B cell (primary cell): ENCODE results near the gene EVC.

Experiments
- EZH2 ChIP-seq: IDR thresholded peaks from 2 replicates; pipeline ENCODE4 v1.6.1; 2012; ENCODE audit warnings: borderline replicate concordance, low read depth, mild to moderate bottlenecking, moderate library complexity, low read length; ENCODE audit not compliant: insufficient read depth, poor library complexity, severe bottlenecking
- TF ChIP-seq, protein P1 (sequence below): fragments of 200-600 bp; IDR thresholded peaks from one replicate; pipeline ENCODE4 v1.8.0; 2022; ENCODE audit warnings: antibody characterized with exemption, mild to moderate bottlenecking

DNA sequence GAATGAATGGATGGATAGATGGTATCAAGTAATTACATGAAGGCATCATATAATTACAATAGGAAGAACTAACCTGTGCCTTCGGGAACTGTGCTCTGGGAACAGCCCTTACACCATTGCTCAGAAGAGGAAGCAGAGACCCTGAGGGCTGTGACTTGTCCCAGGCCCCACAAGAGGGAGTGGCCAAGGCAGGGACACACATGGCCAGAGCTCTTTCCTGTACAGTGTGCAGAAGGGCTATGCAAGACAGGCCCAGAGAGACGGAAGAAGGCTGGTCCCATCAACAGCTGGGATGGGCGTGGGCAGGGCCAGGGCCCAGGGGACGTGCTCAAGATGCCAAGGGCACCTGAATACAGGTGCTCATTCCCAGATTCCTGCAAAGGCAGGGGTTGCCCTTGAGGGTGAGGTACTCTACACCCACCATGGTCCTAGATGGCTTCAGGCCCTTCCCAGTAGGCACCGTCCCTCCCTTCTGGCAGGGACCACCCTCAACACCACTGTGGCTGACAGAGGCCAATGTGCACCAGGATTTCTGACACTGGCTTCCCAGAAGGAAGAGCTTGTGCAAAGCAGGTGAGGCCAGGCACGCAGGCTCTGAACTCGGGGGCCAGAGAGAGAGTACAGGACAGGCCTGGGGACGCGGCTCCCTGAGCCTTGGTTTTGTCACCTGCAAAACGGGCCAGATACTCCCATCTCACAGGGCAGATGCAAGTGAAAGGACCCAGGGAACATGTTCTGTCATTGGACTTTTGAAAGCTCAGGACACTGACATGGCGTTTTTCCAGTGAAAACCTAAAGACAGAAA, 4.3 kb upstream of the EVC start:
- TF ChIP-seq, protein P1, sequence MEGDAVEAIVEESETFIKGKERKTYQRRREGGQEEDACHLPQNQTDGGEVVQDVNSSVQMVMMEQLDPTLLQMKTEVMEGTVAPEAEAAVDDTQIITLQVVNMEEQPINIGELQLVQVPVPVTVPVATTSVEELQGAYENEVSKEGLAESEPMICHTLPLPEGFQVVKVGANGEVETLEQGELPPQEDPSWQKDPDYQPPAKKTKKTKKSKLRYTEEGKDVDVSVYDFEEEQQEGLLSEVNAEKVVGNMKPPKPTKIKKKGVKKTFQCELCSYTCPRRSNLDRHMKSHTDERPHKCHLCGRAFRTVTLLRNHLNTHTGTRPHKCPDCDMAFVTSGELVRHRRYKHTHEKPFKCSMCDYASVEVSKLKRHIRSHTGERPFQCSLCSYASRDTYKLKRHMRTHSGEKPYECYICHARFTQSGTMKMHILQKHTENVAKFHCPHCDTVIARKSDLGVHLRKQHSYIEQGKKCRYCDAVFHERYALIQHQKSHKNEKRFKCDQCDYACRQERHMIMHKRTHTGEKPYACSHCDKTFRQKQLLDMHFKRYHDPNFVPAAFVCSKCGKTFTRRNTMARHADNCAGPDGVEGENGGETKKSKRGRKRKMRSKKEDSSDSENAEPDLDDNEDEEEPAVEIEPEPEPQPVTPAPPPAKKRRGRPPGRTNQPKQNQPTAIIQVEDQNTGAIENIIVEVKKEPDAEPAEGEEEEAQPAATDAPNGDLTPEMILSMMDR, result no peak
- no peak for TF ChIP-seq EZH2
